GM19468 (cell line): ENCODE results near the gene ZNF25.
"Not testable (repeated sequence)": the region's sequence is repeated elsewhere in the genome, so short reads cannot be mapped to it uniquely, and the experiment has no call there.

Experiments used
- ATAC-seq: cut with Tn5 transposase; IDR thresholded peaks from one replicate; pipeline ENCODE4 v1.9.1; 2021; ENCODE audit warnings: mild to moderate bottlenecking, moderate library complexity, moderate number of reproducible peaks; ENCODE audit not compliant: unreplicated experiment; ENCODE audit errors: extremely low read depth

ZNF25 gene

DNA sequence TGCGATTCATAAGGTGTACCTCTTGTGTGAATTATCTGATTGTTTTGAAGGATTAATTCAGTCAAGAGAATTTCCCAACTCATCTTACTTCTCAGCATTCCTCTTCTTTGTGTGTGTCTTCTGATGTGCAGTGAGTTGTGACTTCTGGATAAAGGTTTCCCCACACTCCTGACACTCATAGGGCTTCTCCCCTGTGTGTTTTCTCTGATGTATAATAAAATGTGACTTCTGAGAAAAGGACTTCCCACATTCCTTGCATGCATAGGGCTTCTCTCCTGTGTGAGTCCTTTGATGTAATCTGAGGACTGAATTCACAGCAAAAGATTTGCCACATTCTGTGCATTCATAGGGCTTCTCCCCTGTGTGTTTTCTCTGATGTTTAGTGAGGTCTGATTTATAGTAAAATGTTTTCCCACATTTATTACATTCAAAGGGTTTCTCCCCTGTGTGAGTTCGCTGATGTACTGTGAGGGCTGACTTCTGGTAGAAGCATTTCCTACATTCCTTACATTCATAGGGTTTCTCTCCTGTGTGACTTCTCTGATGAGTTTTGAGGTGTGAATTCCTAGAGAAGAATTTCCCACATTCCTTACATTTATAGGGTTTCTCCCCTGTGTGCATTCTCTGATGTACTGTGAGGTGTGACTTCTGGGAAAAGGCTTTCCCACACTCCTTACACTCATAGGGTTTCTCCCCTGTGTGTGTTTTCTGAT lies 24.2 kb downstream of the ZNF25 start:
- no peak for ATAC-seq

DNA sequence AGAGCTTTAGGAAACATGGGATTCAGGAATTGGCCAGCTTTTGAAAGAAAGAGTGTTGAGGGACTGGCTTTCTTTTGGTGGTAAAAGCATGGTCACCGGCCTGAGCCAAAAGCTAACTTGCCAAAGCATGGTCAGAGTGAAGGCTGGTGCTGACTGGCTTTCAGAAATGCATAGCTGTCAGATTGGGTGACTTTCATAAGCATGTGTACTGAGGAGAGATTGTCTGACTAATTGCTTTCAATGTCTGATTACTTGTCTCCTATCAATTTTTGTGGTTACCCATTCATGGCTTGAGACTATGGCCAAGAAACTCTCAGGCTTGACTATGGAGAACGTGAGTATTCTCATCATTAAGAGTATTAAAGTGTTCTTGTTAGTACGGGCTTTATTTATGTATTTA lies 28.2 kb downstream of the ZNF25 start:
- ATAC-seq, result no peak

DNA sequence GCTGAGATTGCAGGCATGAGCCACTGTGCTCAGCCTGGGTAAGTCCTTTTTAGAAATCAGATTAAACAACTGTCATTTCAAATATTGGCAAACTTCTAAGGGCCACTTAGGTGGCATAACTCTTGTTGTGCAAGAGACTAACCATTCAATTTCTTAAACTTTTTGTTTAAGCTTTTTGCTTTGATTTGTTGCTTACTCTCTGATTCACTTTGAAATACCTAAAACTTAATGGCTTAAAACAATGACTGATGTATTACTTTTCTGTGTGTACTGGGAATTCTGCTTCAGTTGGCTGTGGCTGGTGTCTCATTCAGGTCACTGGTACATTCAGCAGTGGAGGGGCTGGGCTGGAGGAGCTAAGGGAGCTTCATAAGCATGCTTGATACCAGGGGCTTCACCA lies 28.9 kb downstream of the ZNF25 start:
- no peak for ATAC-seq

- ATAC-seq, result no peak
Observed at GRCh38 chr10:37937864-37938263, 38.6 kb downstream of the ZNF25 start.

DNA sequence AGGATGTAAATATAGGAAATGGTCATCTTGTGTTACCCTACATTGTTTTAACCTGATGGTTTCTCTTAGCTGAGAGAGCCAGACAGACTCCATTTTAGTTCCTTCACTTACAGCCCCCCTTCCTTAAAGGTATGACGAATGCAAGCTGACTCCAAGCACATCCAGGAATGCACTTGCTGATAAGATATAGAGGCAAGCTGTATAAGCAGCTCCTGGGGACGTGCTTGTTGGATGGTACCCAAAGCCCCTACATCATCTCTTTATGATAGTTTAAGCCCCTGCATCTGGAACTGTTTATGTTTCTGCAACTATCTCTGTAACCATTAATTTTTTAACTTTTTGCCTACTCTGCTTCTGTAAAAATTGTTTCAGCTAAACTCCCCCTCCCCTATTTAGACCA lies 41.7 kb downstream of the ZNF25 start:
- no peak for ATAC-seq

DNA sequence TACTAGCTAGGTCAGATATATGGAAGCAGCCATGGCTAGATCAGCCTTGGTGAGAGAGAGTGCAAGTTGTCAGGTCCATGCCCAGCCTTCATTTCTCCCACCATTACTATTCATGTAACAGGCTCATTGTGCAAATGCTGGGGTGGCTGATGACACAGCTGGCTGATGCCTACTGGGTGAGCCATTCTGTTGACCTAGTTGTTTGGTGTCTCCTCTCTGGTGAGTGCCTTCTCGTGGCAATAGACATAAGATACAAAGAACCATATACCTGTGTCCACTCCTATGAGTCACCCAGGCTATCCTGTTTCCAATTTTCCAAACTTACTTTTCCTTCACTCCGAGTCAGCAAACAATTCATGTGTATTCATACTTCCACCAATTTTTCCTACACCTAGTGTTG lies 46.0 kb downstream of the ZNF25 start:
- no peak for ATAC-seq

DNA sequence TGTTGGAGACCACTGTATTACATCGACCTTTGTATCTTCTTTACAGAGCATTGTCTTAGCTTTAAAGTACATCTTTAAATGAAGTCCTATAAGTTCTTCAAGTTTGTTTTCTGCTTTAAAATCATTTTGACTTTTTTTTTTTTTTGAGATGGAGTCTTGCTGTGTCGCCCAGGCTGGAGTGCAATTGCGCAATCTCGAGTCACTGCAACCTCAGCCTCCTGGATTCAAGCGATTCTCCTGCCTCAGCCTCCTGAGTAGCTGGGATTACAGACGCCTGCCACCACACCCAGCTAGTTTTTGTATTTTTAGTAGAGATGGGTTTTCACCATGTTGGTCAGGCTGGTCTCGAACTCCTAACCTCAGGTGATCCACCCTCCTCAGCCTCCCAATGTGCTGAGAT lies 68.3 kb downstream of the ZNF25 start:
- ATAC-seq, result not testable (repeated sequence)

DNA sequence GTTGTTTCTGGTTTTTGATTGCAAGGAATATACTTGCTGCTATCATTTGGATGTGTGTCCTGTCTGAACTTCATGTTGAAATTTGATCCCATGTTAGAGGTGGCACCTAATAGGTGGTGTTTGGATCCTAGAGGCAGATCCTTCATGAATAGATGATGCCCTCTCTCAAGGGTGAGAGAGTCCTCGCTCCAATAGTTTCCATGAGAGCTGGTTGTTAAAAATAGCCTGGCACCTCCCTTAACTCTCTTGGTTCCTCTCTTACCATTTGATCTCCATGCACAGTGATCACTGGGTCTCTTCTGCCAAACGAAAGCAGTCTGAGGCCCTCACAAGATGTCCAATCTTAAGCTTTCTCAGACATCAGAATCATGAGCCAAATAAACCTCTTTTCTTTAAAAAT lies 70.1 kb downstream of the ZNF25 start:
- no peak for ATAC-seq
